K562 (cell line): ENCODE measurements around the gene PIN1. TPM values are rescaled to one million over a fixed set of nuclear protein-coding genes. Genes with fewer than 3 reads are reported as not detected.

Experiments
- ARNT ChIP-seq, 2 experiments: fragments of 450-650 bp; IDR thresholded peaks; 2 replicates each; pipeline ENCODE4 v1.6.1; 2016; ENCODE audit warnings: mild to moderate bottlenecking in 1 of 2
- CXXC5 ChIP-seq: fragments of 250-450 bp; sonication (Bioruptor Pico); IDR thresholded peaks from 2 replicates; pipeline ENCODE4 v1.8.0; 2022; ENCODE audit warnings: inconsistent platforms, mild to moderate bottlenecking, moderate library complexity
- GTF2E2 ChIP-seq: fragments of 200-800 bp; sonication (Bioruptor generic); IDR thresholded peaks from 2 replicates; pipeline ENCODE4 v1.6.1; 2016; ENCODE audit warnings: missing genetic modification characterization, missing compliant biosample characterization
- KLF13 ChIP-seq: fragments of 450-650 bp; IDR thresholded peaks from 2 replicates; pipeline ENCODE4 v1.6.1; 2016; ENCODE audit warnings: missing genetic modification characterization, low read depth, mild to moderate bottlenecking, missing compliant biosample characterization, moderate library complexity, borderline replicate concordance
- RAD21 ChIP-seq, 2 experiments: fragments of 250-450 bp in 1 of 2; fragments of 450-650 bp in 1 of 2; sonication (Bioruptor Pico) in 1 of 2; formaldehyde crosslinking in 1 of 2; IDR thresholded peaks in 1 of 2; conservative IDR thresholded peaks in 1 of 2; 2 replicates each; pipeline versions ENCODE4 v1.4.0 to v1.8.0; 2020 to 2022; ENCODE audit warnings: mild to moderate bottlenecking in 2 of 2, moderate library complexity in 1 of 2
- RBBP5 ChIP-seq: fragments of 200-600 bp; sonication (generic); IDR thresholded peaks from 2 replicates; pipeline ENCODE4 v1.6.1; 2012; ENCODE audit warnings: borderline replicate concordance, mild to moderate bottlenecking, low read length, control low read depth, inconsistent platforms; ENCODE audit not compliant: insufficient read depth, poor library complexity, severe bottlenecking
- RFX5 ChIP-seq: IDR thresholded peaks from 2 replicates; pipeline ENCODE4 v1.6.1; 2011; ENCODE audit warnings: low read depth, mild to moderate bottlenecking, improper control_type of control experiment, low read length
- ZNF121 ChIP-seq: sonication (generic); formaldehyde crosslinking; conservative IDR thresholded peaks from 2 replicates; pipeline ENCODE4 v1.8.0; 2022; ENCODE audit warnings: missing genetic modification reagents
- ZNF197 ChIP-seq: fragments of 200-800 bp; sonication (Bioruptor generic); IDR thresholded peaks from 2 replicates; pipeline ENCODE4 v1.6.1; 2016; ENCODE audit warnings: low read depth, missing genetic modification characterization, missing compliant biosample characterization
- ZNF41 ChIP-seq: fragments of 250-450 bp; sonication (Bioruptor Pico); conservative IDR thresholded peaks from 2 replicates; pipeline ENCODE4 v1.4.0; 2020; ENCODE audit warnings: mild to moderate bottlenecking
- polyA plus RNA-seq, 8 experiments: library from polyadenylated mRNA; depleted of rRNA in 4 of 8; stranded (reverse) in 5 of 8; unstranded in 3 of 8; fragments of >200 nt; fragmentation: Nextera tagmentation in 2 of 8; fragmentation: Illumina TruSeq in 1 of 8; extraction: Ambion mirVana in 2 of 8; extraction: Trizol in 1 of 8; gene quantifications; 2 replicates each; pipeline versions ENCODE4 v1.2.1 to v1.2.3, GENCODE V29; 2011 to 2014; ENCODE audit warnings: inconsistent platforms in 1 of 8, missing spikeins in 1 of 8
- total RNA-seq, 7 experiments: library from RNA; depleted of rRNA in 6 of 7; stranded (reverse); fragments of >200 nt in 6 of 7; fragmentation: Illumina TruSeq in 2 of 7; extraction: Trizol in 2 of 7; gene quantifications; 2 replicates each; pipeline versions ENCODE4 v1.2.1 to v1.2.3, GENCODE V29; 2011 to 2021; ENCODE audit warnings: low replicate concordance in 1 of 7
- TF ChIP-seq, protein P1 (sequence below): IDR thresholded peaks from 3 replicates; pipeline ENCODE4 v1.6.1; 2011; ENCODE audit warnings: borderline replicate concordance, mild to moderate bottlenecking; ENCODE audit not compliant: insufficient read length, insufficient read depth
- TF ChIP-seq, protein P2 (sequence below), 2 experiments: fragments of 250-450 bp in 1 of 2; fragments of 450-650 bp in 1 of 2; sonication (Bioruptor Pico) in 1 of 2; IDR thresholded peaks; 2 replicates each; pipeline versions ENCODE4 v1.6.1 to v1.8.0; 2016 to 2021; ENCODE audit warnings: mild to moderate bottlenecking in 2 of 2, moderate library complexity in 2 of 2, missing compliant biosample characterization in 1 of 2, missing genetic modification characterization in 1 of 2
- TF ChIP-seq, protein P3 (sequence below): fragments of 450-650 bp; IDR thresholded peaks from 2 replicates; pipeline ENCODE4 v1.6.1; 2016; ENCODE audit warnings: mild to moderate bottlenecking
- TF ChIP-seq, protein P4 (sequence below): fragments of 150-350 bp; IDR thresholded peaks from 2 replicates; pipeline ENCODE4 v1.6.1; 2014; ENCODE audit warnings: low read depth, mild to moderate bottlenecking, low read length, borderline replicate concordance
- TF ChIP-seq, protein P5 (sequence below): fragments of 250-450 bp; sonication (Bioruptor Pico); IDR thresholded peaks from 2 replicates; pipeline ENCODE4 v1.5.0; 2021

Gene PIN1
- total and polyA plus RNA-seq, 9 of the 15 experiments (the other 6 are each of a cell fraction or from before 2014, with no cell fraction given): 1.6 to 178 (median 42.5) TPM

DNA sequence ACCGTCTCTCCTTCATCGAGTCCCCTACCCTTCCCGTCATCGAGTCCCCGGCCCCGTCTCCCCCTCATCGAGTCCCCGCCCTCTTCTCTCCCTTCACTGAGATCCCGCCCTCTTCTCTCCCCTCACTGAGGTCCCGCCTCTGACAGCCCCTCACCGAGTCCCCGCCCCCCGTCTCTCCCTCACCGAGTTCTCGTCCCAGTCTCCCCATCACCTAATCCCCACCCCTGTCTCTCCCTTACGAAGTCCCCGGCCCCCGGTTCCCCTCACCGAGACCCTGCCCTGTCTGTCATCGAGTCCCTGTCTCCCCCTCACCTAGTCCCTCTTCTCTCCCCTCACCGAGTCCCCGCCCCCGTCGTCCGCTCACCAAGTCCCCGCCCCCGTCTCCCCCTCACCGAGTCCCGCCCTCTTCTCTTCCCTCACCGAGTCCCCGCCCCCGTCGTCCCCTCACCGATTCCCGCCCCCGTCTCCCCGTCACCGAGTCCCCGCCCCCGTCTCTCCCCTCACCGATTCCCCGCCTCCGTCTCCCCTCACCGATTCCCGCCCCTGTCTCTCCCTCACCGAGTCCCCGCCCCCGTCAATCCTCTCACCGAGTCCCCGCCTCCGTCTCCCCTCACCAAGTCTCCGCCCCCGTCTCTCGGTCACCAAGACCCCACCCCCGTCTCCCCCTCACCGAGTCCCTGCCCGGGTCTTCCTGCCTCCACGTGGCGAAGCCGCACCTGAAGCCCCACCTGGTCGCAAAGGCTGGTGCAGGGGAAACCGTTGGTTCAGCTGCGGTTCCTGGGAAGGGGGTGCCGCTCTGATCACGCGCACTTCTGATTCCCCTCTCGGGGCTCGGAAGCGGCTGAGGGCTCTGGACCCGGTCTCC lies 42.7 kb upstream of the PIN1 start (continued):
- TF ChIP-seq RFX5: no peak
- TF ChIP-seq, protein P1, sequence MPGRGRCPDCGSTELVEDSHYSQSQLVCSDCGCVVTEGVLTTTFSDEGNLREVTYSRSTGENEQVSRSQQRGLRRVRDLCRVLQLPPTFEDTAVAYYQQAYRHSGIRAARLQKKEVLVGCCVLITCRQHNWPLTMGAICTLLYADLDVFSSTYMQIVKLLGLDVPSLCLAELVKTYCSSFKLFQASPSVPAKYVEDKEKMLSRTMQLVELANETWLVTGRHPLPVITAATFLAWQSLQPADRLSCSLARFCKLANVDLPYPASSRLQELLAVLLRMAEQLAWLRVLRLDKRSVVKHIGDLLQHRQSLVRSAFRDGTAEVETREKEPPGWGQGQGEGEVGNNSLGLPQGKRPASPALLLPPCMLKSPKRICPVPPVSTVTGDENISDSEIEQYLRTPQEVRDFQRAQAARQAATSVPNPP: no peak
- TF ChIP-seq, protein P2, sequence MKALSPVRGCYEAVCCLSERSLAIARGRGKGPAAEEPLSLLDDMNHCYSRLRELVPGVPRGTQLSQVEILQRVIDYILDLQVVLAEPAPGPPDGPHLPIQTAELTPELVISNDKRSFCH (CRISPR knock-in tag; IDR thresholded peaks at IDR 0.05): no peak
- TF ChIP-seq, protein P2 (tag; IDR thresholded peaks at IDR 0.05): no peak
- TF ChIP-seq ARNT (IDR thresholded peaks at IDR 0.05): no peak
- TF ChIP-seq, protein P3, sequence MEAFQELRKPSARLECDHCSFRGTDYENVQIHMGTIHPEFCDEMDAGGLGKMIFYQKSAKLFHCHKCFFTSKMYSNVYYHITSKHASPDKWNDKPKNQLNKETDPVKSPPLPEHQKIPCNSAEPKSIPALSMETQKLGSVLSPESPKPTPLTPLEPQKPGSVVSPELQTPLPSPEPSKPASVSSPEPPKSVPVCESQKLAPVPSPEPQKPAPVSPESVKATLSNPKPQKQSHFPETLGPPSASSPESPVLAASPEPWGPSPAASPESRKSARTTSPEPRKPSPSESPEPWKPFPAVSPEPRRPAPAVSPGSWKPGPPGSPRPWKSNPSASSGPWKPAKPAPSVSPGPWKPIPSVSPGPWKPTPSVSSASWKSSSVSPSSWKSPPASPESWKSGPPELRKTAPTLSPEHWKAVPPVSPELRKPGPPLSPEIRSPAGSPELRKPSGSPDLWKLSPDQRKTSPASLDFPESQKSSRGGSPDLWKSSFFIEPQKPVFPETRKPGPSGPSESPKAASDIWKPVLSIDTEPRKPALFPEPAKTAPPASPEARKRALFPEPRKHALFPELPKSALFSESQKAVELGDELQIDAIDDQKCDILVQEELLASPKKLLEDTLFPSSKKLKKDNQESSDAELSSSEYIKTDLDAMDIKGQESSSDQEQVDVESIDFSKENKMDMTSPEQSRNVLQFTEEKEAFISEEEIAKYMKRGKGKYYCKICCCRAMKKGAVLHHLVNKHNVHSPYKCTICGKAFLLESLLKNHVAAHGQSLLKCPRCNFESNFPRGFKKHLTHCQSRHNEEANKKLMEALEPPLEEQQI: no peak
- TF ChIP-seq RAD21 (CRISPR knock-in tag; conservative IDR thresholded peaks at IDR 0.05 in 1 of 2, IDR thresholded peaks at IDR 0.05 in 1 of 2): no peak
- TF ChIP-seq, protein P4, sequence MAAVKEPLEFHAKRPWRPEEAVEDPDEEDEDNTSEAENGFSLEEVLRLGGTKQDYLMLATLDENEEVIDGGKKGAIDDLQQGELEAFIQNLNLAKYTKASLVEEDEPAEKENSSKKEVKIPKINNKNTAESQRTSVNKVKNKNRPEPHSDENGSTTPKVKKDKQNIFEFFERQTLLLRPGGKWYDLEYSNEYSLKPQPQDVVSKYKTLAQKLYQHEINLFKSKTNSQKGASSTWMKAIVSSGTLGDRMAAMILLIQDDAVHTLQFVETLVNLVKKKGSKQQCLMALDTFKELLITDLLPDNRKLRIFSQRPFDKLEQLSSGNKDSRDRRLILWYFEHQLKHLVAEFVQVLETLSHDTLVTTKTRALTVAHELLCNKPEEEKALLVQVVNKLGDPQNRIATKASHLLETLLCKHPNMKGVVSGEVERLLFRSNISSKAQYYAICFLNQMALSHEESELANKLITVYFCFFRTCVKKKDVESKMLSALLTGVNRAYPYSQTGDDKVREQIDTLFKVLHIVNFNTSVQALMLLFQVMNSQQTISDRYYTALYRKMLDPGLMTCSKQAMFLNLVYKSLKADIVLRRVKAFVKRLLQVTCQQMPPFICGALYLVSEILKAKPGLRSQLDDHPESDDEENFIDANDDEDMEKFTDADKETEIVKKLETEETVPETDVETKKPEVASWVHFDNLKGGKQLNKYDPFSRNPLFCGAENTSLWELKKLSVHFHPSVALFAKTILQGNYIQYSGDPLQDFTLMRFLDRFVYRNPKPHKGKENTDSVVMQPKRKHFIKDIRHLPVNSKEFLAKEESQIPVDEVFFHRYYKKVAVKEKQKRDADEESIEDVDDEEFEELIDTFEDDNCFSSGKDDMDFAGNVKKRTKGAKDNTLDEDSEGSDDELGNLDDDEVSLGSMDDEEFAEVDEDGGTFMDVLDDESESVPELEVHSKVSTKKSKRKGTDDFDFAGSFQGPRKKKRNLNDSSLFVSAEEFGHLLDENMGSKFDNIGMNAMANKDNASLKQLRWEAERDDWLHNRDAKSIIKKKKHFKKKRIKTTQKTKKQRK: no peak
- no peak for TF ChIP-seq ZNF121
- TF ChIP-seq KLF13 (tag): no peak
- TF ChIP-seq GTF2E2 (tag): no peak
- TF ChIP-seq CXXC5 (CRISPR knock-in tag): no peak
- TF ChIP-seq ZNF197 (CRISPR knock-in tag): no peak
- TF ChIP-seq, protein P5, sequence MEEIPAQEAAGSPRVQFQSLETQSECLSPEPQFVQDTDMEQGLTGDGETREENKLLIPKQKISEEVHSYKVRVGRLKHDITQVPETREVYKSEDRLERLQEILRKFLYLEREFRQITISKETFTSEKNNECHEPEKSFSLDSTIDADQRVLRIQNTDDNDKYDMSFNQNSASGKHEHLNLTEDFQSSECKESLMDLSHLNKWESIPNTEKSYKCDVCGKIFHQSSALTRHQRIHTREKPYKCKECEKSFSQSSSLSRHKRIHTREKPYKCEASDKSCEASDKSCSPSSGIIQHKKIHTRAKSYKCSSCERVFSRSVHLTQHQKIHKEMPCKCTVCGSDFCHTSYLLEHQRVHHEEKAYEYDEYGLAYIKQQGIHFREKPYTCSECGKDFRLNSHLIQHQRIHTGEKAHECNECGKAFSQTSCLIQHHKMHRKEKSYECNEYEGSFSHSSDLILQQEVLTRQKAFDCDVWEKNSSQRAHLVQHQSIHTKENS (CRISPR knock-in tag): no peak
- TF ChIP-seq RBBP5: no peak
- no peak for TF ChIP-seq ZNF41
